Muscle of arm (tissue), 12 donors: ENCODE measurements around the gene HNRNPLL. TPM values are rescaled to one million over a fixed set of nuclear protein-coding genes. Genes with fewer than 3 reads are reported as not detected.
A peak's percentile ranks its signal among the peaks of the same experiment; 100 is the strongest.

Source experiments
- DNase-seq: peaks from one replicate; pipeline ENCODE4 v3.0.0-alpha.2; 2013
- polyA plus RNA-seq, 12 donors: library from polyadenylated mRNA; unstranded; fragments of 120-200 nt; gene quantifications; one replicate each; pipeline ENCODE4 v1.2.1, GENCODE V29; 2013; ENCODE audit not compliant: insufficient read length in 12 of 12

The HNRNPLL gene
- polyA plus RNA-seq, 12 donors = 21.9 to 46.2 (median 37.7) TPM; not detected in 1

DNA sequence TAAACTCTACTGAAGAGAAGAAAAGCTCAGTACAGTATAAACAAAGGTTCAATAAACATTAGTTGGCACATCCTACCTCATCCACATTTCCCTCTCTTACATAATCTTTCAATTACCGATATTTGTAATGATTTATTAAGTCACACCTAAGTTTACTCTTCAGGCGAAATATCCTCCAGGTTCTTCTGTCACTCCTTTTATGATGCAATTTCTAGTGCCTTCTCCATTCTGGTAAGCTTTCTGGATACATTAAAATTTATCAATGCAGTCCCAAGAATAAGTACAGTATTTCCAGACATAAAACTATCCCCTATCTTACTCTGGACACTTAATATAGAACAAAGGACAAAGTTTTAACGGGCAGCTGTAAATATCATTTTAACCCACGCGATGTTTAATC is 5.6 kb downstream of the HNRNPLL start:
- DNase-seq = no peak

DNA sequence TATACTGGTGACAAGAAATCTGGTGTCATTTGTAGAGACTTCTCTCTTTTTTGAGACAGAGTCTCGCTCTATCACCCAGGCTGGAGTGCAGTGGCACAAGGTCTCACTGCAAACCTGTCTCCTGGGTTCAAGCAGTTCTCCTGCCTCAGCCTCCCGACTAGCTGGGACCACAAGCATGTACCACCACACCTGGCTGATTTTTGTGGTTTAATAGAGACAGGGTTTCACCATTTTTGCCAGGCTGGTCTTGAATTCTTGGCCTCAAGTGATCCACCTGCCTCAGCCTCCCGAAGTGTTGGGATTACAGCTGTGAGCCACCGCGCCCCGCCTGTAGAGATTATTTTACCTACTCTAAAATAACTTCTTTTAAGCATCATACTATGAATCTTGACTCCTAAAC is 6.5 kb downstream of the HNRNPLL start:
- DNase-seq = no peak

DNA sequence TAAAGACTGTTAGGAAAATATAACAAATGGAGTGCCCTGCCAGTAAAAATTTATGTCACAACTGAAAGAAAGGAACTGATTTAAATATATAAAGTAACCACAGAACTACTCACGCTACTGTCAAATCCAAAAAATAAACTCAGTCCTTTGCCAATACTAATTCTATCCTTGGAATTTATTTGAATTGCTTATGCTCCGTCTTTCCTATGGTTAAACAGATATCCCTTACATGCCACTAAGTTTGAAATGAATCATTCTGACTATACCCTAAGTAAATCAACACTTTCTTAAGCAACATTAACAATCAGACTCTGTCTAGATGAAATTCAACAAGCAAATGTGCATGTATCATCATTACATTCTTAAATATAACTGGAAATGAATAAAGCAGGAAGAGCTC is 9.8 kb downstream of the HNRNPLL start:
- DNase-seq = no peak

DNA sequence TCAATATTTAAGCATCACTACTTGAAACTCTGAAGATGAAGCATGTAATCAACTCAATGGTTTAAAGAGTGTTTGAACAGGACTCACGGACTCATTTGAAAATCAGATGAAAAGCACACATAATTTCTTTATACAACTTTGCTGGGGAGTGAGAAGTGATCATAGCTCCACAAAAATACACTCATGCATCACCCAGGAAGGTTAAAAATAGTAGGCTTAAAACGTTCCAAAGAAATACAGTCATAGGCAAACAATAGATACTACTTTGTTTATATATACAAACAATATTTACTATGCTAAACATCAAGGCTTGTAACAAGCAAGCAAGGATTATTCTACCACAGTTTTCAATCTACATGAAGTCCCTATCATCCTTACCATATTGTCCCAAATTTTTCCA is 11.6 kb downstream of the HNRNPLL start:
- no peak for DNase-seq

DNA sequence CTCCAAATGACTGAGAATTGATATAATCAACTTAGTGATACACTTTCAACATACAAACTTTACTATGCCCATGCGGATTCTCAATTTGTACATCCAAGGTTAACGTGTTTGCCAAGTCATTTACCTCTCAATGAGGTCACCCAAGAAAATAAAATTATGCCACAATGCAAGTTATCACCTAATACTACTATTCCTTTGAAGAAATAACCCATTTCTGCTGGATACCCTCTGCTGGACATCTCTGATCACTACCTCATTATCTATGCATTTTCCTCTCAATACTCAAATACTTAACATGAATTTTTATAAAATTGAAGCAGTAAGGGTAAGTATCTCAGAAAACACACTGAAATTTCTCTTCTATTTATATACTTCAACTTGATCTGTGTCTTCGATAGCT is 12.7 kb downstream of the HNRNPLL start:
- DNase-seq = no peak

DNA sequence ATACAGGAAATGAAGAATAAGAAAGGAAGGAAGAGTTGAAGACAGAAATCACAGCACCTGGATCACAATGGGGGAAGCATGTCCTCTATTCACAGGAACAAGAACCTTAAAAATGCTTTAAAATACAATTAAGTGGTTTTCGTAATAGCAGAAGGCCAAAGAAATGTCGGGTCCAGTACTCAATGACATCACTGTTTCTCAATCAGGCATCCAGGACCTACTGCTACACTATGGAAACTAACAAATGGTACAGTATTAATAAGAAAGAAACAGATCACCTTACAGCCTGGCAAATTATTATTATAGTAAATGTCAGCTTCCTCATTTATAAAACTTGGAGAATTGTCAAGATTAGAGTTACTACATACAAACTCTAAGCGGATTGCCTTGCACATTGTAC is 15.8 kb downstream of the HNRNPLL start:
- no peak for DNase-seq

DNA sequence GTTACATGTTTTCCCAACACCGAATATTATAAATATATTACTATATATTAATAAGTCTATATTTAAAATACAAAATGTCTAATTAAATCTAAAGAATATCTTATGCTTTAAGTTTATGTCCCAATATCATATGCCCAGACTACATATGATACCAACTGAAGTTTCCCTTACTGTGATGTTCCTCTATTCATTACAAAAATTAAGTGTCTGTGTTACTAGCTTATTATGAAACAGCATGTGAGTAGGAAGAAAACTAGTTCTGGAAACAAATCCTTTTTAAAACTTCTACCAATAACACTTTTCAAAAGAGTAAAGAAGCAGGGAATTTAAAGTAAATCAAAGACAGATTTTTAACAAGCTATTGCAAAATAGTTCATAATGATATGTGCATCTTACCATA is 17.8 kb downstream of the HNRNPLL start:
- no peak for DNase-seq

DNA sequence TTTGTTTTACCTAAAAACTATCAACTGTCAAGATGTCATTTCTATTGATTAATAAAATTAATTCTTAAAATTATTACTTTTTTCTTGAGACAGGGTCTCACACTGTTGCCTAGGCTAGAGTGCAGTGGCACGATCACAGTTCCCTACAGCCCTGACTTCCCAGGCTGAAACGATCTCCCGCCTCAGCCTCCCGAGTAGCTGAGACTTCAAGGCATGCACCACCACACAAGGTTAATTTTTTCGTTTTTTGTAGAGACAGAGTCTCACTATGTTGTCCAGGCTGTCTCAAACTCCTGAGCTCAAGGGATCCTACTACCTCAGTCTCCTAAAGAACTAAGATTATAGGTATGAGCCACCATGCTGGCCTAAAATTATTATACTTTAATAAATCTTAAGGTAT is 18.7 kb downstream of the HNRNPLL start:
- DNase-seq = no peak

DNA sequence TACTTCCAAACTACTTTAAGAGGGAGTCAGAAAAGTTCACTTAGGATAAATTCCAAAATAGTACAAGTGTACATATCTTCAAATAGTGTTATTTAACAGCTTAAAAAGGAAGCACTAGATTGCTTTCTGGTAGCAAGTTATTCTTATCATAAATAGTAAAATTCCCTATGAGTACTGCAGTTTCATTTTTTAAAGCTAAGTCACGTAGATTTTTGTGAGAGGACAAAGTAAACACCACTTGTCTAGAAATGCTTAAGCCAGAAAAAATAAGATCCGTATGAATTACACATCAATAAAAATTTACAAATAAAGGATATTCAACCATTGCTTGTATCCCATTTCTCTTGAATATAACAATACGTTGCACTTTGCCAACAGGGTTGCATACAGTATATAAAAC is 19.2 kb downstream of the HNRNPLL start:
- DNase-seq = no peak

DNA sequence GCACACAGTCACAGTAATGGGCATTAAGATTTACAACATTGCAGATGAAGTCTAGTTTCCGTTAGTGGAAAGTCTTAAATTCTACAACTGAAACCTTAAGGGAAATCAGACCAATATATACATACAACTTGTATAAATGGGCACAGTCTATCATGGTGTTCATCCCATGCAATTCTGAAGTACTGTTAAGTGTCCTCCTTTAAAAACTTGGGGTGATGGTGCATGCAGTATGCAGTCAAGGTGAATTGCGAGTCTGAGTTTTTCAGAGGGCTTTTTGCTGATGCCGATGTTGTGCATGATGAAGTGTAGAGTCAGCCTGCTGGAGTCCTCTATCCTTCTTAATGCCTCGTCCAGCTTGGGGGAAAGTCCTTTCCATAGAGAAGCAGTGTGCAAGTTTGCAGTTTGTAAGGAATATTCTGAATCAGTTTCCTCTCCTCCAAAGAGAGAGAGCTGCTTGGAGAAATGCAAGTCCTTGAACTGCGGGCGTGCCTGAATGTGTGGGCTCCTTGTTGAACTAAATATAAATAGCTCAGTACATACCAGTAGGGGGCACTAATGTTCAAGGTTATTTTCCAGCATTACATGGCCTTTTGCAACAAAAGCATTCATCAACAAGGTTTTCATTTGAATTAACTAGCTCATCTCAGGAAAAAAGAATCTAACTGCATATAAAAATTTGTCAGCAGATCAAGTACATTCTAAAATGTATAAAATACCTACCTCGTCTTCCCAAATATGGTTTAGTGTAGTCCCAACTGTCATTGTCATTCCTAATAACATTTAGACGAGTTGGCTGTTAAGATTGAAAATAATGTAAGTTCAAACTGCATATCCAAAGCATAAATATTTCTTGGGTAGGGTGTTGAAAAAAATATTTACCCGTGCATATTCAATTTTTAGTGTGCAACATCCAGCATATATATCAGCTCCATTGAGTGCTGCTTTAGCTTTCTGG is 21.3 kb downstream of the HNRNPLL start:
- DNase-seq = peak; percentile 75

DNA sequence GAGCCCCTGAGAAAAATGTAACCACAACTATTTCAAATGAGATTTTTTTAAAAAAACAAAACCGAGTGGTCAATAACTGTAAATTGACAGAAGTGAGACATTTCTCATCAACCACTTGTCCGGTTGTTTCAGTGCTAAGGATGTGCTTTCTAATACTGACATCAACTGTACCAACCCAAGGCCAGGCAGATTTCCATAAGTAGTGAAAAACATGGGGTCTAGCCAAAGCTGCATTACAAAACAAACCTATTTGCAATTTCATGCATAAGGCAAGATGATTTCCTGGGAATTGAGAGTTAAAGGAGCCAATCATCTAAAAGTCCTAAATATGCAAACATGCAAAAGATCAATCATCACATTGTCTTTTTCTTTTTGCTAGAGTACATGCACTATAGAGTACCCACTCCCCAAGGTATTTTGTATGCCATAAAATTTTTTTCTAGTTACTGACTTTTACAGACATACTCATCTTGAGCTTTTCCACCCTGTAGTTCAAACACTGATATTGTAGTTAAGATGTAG is 22.6 kb downstream of the HNRNPLL start:
- DNase-seq = no peak

DNA sequence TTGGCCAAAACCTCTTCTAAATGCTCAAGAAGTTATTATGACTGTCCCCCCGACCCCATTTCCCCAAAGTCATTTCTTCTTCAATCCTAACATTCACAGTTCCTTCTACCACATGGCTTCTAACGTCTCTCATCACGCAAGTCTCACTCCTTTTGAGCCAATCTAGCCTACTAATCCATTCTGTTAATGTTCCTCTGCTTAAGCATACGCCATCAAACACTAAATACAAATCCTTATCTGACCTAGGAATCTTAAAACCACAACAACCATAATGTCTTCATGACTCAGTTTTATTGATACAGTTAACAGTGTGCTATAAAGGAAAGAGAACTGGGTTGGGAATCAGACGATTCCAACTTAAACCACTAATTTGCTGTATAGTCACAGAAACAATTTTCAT is 23.9 kb downstream of the HNRNPLL start:
- no peak for DNase-seq

DNA sequence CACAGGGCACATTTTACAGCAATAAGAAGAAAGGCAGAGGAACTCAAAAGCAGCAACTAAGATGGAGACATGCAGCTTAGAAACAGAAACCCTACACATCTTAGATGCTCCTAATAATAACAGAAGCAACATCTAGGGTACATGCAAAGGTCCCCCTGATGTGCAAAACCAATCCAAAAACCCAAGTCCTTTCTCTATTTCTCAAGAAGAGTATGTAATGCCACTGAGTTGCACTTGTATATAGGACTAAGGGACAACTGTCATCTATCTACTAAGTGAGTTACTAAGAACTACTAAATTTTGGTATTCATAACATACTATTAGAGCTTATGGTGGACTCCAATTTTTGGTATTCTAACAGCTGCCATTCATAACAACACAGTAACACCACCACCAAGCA is 28.4 kb downstream of the HNRNPLL start:
- DNase-seq = no peak

DNA sequence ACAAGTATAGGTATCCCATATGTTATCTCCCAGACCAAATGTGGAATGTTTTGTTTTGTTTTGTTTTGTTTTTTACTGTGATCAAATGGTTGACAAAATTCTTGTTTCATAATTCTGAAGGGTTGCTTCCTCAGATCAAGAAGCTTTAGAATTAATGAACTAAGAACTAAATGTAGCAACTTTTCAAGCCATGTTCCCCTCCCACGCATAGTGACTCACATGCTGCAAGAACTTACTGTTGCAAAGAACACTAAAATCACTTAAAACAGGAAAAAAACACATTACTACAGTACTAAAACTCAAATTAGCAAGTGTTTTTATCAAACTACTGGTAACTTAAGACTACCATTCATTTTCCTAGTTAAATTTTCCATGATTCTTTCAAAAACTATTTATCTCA is 30.6 kb downstream of the HNRNPLL start:
- DNase-seq = no peak

DNA sequence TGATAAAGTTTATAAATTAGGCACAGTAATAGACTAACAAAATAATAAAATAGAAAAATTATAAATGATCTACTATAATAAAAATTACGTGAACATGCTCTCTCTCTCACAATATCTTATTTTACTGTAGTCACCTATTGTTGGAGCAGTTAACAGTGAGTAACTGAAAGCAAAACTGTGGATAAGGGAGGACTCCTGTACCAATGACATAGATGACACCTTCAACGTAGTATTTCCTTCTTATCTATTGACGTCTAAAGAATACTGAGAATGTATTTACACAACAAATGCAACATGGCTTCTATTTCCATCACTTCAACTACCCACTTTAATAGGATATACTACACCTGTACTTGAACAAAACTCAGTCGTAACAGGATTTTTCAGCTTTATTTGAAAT is 31.5 kb downstream of the HNRNPLL start:
- DNase-seq = no peak

DNA sequence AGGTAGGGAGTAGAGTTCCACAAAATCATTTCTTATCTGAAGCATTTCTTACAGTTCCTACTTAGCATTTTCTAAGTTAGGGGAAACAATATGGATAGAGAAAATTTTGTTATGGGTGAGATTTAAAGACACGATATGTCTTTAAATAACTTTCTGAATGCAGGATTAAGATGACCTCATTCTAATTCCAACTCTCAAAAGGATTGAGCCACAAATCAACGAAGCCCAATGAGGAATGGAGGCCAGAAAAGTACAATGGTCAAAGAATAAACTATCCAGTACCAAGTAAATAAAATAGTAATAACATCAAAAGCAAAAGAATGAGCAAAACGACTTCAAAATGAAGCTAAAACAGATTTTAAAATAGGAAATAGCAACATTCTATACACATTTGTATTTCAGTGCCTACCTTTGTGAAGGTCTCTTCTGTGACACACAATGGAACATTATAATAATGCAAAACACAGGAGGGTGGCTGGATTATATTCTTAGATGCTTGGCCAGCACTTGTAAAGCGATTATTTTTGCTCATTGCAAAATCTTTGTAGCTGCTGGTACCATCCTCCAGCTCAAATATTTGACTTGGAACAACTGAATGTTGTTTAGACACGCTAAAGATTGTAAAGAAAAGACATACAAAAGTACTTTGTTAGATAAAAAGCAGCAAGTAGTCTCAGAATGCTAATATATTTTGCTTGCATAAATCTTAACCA is 33.8 kb downstream of the HNRNPLL start:
- DNase-seq = no peak

DNA sequence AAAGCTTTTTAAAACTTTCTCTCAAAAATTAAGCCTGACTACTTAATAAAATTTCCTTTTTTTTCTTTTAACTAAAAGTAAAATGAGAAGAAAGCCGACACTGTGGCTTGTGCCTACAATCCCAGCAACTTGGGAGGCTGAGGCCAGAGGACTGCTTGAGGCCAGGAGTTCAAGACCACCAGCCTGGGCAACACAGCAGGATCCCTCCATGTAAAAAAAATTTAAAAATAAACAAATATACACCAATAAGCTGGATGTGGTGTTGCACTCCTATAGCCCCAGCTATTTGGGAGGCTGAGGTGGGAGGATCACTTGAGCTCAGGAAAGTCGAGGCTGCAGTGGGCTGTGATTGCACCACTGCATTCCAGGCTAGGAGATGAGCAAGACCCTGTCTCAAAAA is 37.4 kb downstream of the HNRNPLL start:
- no peak for DNase-seq

DNA sequence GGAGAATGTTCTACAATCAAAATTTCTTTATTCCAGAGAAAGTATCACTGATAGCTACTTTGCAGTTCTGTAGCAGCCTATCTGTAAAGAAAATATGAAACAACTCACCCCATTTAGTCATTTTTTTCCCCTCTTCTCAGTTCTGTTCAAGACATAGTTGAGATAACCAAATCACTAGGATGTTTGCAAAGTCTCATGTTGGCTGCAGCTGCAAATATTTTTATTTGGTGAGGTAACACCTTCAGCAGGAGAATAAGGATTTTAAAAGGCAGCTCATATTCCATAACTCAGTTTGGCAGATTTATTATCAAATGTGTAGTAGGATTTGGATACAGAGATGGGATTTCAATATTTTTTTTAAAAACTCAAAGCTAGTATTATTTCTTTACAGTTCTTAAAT is 41.0 kb downstream of the HNRNPLL start:
- DNase-seq = no peak

DNA sequence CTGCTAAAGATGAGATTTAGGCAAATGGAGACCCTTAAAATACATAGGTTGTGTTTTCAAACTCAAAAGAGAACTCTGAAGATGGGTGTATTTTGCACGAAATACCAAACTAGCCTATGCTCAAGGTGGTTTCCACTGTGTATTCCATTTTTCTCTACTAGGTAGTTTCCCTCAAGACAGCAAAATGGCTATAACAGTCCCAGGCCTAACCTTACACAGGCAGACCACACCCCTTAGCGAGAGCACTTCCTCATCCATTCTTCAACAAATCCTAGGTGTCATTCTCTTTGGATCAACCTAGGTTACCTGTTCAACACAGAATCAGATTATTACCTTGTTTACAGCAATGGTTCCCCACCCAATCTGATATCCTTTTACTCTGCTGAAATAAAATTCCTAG is 42.6 kb downstream of the HNRNPLL start:
- no peak for DNase-seq

DNA sequence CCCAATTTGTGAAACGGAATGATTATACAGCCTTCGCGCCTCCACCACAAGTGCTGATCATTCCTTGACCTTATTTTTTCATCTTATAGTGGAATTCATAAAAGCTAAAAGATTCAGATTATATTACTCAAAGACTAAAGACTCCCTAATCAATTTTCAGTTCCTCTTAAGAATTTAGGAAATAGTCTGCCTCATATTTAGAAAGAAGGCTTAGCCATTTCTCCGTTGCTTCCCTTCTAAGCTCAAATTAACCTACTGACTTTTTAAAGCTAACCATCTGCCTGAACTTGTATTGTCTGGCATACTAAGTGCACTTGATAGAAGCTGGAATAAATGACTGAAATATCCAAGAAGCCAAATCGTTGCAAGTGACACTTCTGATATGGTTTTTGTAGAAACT is 44.7 kb downstream of the HNRNPLL start:
- no peak for DNase-seq

DNA sequence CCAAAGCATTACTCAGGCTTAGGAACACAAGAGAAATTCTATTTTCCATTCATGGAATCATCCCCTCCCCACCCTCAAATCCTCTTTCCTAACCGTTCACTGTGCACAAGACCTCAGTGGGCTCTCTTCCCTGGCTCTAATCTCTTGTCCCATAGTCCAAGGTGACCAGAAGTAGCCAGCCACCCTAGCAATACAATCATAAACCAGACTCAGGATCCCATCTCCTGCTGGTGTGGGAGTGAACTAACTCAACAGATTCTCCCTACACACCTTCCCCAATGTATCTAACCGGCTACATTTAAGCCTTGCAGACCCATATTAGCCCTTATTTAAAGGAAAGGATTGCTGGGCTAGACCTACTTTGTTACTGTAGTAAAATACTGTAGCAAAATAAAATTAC is 45.5 kb downstream of the HNRNPLL start:
- no peak for DNase-seq

DNA sequence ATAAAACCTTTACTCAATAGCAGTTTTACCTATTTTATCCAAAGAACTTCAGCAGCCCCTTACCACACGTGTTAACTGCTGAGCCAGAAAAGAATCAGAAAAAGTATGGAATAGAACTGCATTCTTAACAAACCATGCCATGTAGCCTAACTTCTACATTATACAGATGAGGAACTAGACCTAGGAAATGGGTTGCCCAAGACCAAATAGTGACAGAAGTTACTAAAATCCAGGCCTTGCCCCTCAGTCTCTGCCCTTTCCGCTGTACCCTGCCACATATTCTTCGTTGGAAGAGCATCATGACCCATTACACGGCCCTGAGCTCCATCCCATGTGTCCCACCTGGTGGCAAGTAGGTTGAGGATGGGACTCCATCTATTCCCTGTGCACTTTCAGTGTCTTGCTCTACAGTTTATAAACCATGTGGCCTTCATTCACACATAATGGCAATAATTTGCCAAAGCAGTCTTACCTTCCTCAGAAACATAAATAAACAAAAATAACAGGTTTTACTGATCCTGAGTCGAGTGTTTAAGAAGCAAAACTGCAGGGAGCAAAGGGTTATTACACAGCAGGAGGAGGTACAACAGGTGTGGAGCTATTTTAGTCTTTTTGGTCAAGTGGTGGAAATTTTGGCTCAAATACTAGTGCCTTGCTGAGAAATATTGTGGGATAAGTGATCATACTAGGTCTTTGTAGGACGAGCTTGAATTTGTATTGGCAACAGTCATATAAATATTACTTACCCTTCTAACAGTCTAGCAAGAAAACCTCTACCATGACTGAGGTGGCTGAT is 46.5 kb downstream of the HNRNPLL start:
- DNase-seq = no peak
